ENCODE measurements around the gene CLCNKA. TPM values are rescaled to one million over a fixed set of nuclear protein-coding genes. Genes with fewer than 3 reads are reported as not detected.

The CLCNKA gene
- total RNA-seq (1 to 10 TPM; 6.5 to 6.9 TPM), polyA plus RNA-seq (ENCODE audit: insufficient read depth, low read depth, low replicate concordance) (9.9 TPM)
- long read RNA-seq, donor 1, partial matches to known transcripts: 0 of 5 reads
- long read RNA-seq, donor 1, other reads (novel, unspliced or antisense): 5 of 5 reads
- long read RNA-seq, donor 2: 0 reads

GRCh38 chr1:16021681-16022080 lies at the start of gene CLCNKA:
Gene CLCNKA, plus strand, starts transcription at chr1:16022036. Its CDS starts 584 bp downstream, at chr1:16022620.
- 40 to 44% methylated on average over 6 of the region's 6 CpGs for WGBS, 2 donors
- no peaks in the 10 kb centered on the region for H3K36me3 ChIP-seq (ENCODE audit: low read depth, missing control alignments)
- no peaks in the 10 kb centered on the region for H3K27me3 ChIP-seq
- H3K4me1 ChIP-seq: peaks cover 29% of the 10 kb centered on the region
- no peak within 1 kb of the TSS for H3K27ac ChIP-seq
- no peak within 1 kb of the TSS for H3K4me3 ChIP-seq
- intact Hi-C loops (cut with DNase I; ENCODE audit: low total_unique reads): no loop called here
- no peaks in the 10 kb centered on the region for H3K9me3 ChIP-seq
- no peak for DNase-seq
- TF ChIP-seq POLR2A (IDR thresholded peaks at IDR 0.05) (no peak), CTCF (IDR thresholded peaks at IDR 0.05) (no peak)

- Histone ChIP-seq H3K27me3 (no peaks in the 10 kb centered on the region), H3K9me3 (no peaks in the 10 kb centered on the region), H3K36me3 (ENCODE audit: low read depth, missing control alignments) (no peaks in the 10 kb centered on the region), H3K27ac (no peak overlapping the region), H3K4me1 (peaks cover 12% of the 10 kb centered on the region), H3K4me3 (no peak overlapping the region)
- intact Hi-C loops (cut with DNase I; ENCODE audit: low total_unique reads): no loop called here
- TF ChIP-seq CTCF (IDR thresholded peaks at IDR 0.05): no peak
- no peak for TF ChIP-seq POLR2A (IDR thresholded peaks at IDR 0.05)
- no peak for DNase-seq
- 86 to 100% methylated on average over 1 of the region's 1 CpG for WGBS, 2 donors
Observed at GRCh38 chr1:15972409-15972808, 49.4 kb upstream of the CLCNKA start.

- Histone ChIP-seq H3K27ac (no peak overlapping the region), H3K9me3 (no peaks in the 10 kb centered on the region), H3K36me3 (ENCODE audit: low read depth, missing control alignments) (no peaks in the 10 kb centered on the region), H3K27me3 (no peaks in the 10 kb centered on the region), H3K4me3 (no peak overlapping the region), H3K4me1 (peaks cover 12% of the 10 kb centered on the region)
- intact Hi-C loops (cut with DNase I; ENCODE audit: low total_unique reads): no loop called here
- no peak for DNase-seq
- WGBS, 2 donors: 90 to 96% methylated on average over 4 of the region's 4 CpGs
- no peak for TF ChIP-seq CTCF (IDR thresholded peaks at IDR 0.05)
- TF ChIP-seq POLR2A (IDR thresholded peaks at IDR 0.05): no peak
Observed at GRCh38 chr1:15973772-15974171, 48.1 kb upstream of the CLCNKA start.

- no peak for DNase-seq
- Histone ChIP-seq H3K27me3 (no peaks in the 10 kb centered on the region), H3K9me3 (no peaks in the 10 kb centered on the region), H3K4me3 (peak overlapping the region; percentile 76 to 96), H3K36me3 (ENCODE audit: low read depth, missing control alignments) (no peaks in the 10 kb centered on the region), H3K27ac (no peak overlapping the region), H3K4me1 (peaks cover 12% of the 10 kb centered on the region)
- TF ChIP-seq CTCF (IDR thresholded peaks at IDR 0.05): no peak
- no peak for TF ChIP-seq POLR2A (IDR thresholded peaks at IDR 0.05)
- intact Hi-C loops (cut with DNase I; ENCODE audit: low total_unique reads): no loop called here
- 38 to 39% methylated on average over 9 of the region's 9 CpGs for WGBS, 2 donors
Observed at GRCh38 chr1:15974855-15975254, 47.0 kb upstream of the CLCNKA start.

- Histone ChIP-seq H3K27me3 (no peaks in the 10 kb centered on the region), H3K27ac (peak overlapping the region; percentile 69 to 82), H3K36me3 (ENCODE audit: low read depth, missing control alignments) (no peaks in the 10 kb centered on the region), H3K9me3 (no peaks in the 10 kb centered on the region), H3K4me3 (peak overlapping the region; percentile 76 to 96), H3K4me1 (peaks cover 12% of the 10 kb centered on the region)
- TF ChIP-seq POLR2A (IDR thresholded peaks at IDR 0.05) (no peak), CTCF (IDR thresholded peaks at IDR 0.05) (no peak)
- peak; percentile 63 for DNase-seq
- intact Hi-C loops (cut with DNase I; ENCODE audit: low total_unique reads): no loop called here
- WGBS, 2 donors: 2% methylated on average over 10 to 46 of the region's 47 CpGs
Observed at GRCh38 chr1:15975358-15975804, 46.5 kb upstream of the CLCNKA start.

Measured in testis (tissue), 5 donors.